Fibroblast of mammary gland (primary cell): Measurements from ENCODE around the gene OLIG3.

ENCODE experiments used
- DNase-seq: peaks from one replicate; pipeline ENCODE4 v3.0.0-alpha.2; 2010; ENCODE audit warnings: low read depth
- H3K4me3 ChIP-seq: 2 replicates; pipeline ENCODE4 v1.5.1; 2011; ENCODE audit warnings: low read depth, mild to moderate bottlenecking, low read length, moderate library complexity; ENCODE audit not compliant: control insufficient read depth
- TF ChIP-seq, protein P1 (sequence below): conservative IDR thresholded peaks from 2 replicates; pipeline ENCODE4 v1.5.1; 2011; ENCODE audit warnings: low read depth, low read length, inconsistent platforms; ENCODE audit not compliant: control insufficient read depth, insufficient read depth

OLIG3 gene

DNA sequence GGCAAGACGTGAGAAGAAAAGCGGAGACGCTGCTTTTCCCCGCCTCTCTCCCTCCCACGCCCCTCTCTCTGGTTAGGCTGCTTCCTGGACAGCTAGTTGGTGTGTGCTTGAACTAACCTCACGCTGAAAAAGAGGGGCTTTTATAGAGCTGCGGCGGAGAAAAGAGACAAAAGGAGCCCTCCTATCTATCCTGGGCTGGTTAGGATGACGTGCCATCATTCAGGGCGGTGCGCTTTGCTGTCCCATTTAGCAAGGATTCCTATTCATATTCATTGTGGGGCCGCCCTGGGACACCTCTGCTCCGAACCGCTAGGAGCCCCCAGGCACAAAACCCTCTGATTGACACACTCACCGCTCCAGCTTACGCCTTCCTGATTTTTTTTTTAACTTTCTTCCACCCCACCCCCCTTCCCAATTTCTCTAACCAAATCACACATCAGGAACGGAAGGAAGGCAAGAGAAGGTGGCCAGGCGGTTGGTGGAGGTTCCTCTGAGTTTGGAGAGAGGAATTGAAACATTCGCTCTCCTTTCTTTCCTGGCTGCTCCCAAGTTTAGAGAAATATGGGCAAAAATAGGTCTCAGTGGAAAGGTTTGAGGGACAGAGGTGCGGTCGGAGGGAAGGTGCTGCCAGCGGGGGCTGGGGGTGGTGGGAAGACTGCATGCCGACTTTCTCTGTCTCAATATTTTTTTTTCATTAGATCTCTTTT is at the start of gene OLIG3:
TSS of gene OLIG3 (minus strand) at position 114 of the 707 bp plus-strand sequence. CDS start 224 bp downstream, outside the sequence.
- TF ChIP-seq, protein P1, sequence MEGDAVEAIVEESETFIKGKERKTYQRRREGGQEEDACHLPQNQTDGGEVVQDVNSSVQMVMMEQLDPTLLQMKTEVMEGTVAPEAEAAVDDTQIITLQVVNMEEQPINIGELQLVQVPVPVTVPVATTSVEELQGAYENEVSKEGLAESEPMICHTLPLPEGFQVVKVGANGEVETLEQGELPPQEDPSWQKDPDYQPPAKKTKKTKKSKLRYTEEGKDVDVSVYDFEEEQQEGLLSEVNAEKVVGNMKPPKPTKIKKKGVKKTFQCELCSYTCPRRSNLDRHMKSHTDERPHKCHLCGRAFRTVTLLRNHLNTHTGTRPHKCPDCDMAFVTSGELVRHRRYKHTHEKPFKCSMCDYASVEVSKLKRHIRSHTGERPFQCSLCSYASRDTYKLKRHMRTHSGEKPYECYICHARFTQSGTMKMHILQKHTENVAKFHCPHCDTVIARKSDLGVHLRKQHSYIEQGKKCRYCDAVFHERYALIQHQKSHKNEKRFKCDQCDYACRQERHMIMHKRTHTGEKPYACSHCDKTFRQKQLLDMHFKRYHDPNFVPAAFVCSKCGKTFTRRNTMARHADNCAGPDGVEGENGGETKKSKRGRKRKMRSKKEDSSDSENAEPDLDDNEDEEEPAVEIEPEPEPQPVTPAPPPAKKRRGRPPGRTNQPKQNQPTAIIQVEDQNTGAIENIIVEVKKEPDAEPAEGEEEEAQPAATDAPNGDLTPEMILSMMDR = no peak
- H3K4me3 ChIP-seq = no peak within 1 kb of the TSS
- no peak for DNase-seq

DNA sequence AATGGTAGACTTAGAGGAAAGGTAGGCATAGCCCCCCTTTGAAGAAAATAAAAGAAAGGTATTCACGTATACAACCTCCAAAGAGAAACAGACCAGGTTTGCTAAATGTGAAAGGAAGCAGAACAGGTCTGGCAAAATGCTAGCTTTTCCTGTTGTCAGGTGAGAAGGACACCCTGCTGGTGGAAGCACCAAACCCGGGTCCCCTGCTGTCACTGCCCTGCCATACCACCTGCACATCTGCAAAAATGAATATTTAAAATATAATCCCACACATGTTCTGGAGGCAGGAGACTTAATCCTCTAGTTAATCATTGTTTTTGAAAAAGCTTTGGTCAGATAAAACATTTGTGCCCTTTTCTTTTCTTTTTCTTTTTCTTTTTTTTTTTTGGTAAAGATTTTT is 48.9 kb upstream of the OLIG3 start:
- TF ChIP-seq, protein P1 = no peak
- DNase-seq = no peak
- no peak overlapping the region for H3K4me3 ChIP-seq

DNA sequence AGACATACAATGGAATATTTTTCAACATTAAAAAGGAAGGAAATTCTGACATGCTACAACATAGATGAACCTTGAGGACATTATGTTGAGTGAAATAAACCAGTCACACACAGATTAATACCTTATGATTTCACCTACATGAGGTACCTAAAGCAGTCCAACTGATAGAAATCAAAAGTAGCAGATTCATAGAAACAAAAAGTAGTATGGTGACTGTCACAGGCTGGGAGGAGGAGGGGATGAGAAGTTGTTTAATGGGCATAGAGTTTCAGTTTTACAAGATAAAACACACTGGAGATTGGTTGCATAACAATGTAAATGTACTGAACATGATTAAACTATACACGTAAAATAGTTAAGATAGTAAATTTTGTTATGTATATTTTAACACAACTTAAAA is 48.5 kb upstream of the OLIG3 start:
- TF ChIP-seq, protein P1 = no peak
- H3K4me3 ChIP-seq = no peak overlapping the region
- DNase-seq = no peak

DNA sequence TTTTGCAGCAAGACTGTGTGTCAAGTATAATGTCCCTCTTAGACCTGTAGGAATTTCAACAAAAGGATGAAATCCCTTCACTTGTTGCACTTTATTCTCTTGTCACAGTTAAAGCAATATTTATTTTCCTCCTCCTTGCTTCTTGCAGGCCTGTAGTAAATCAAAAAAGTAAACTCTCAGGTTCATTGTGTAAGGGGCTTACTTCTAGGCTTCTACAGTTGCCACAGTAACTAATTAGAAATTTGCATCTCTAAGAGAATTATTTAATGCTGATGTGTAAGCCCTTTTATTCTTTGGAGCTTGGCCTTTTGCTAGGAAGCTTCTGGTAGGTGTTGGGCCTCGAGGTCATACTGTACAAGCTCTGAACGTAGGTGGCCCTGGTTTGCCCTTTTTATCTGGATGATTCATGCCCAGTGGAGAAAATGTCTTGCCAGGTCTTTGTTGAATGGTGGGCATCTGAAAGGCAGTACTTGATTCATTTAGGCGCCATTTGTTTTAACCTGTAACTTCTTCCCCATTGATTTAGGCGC is 47.4 kb upstream of the OLIG3 start:
- DNase-seq = no peak
- no peak overlapping the region for H3K4me3 ChIP-seq
- TF ChIP-seq, protein P1 = no peak

DNA sequence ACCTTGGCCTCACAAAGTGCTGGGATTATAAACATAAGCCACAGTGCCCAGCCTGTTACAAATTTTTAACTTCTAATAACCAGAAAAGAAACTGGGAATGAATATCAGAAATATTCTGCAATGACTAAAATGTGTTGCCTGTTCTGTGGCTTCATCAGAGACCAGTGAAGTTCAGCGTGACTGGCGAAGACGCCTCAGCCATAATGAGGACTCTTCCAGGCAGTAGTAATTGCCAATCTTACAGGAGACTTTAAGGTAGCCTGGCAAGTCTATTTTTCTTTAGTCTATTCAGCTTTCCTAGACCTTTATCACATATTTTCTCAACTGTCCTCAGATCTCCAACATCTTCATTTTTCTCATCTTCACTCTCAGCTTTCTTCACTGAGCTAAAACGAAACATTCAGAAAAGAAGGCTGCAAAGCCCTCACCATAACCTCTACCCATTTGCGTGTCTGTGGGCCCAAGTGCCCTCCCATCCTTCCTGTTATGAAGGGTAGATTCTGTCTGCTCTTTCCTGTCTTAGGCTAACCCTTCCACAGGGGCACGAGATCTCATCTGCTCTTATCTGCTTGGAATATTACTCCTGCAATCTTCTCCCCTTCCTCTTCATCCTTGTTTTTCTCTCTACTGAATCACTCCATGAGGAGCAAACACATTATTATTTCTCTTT is 42.0 kb upstream of the OLIG3 start:
- DNase-seq = no peak

DNA sequence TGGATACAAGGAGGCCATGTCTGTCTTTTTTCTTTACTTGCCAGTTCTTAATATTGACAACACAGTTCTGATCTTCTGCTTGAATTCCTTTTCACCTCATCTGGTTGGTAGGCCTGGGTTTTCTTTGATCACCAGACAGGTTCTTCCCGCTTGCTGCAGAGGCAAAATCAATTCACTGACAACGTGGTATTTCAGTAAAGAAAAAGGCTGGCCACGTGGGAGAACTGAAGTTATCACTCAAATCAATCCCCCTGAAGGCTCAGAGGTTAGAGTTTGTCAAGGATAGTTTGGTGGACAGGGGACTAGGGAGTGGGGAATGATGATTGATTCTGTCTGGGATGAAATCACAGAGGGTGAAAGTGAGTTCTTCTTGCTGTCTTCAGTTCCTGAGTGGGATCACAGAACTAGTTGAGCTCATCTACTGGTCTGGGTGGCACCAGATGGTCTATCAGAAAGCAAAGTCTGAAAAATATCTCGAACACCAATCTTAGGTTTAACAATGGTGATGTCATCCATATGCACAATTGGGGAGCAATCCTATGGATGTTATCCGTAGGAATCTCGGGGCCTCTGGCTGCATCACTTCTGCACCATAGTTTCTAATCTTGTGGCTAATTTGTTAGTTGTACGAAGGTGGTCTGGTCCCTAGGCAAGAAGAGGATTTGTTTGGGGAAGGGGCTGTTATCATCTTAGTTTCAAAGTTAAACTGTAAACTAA is 37.3 kb upstream of the OLIG3 start:
- H3K4me3 ChIP-seq = no peak overlapping the region
- no peak for DNase-seq
- TF ChIP-seq, protein P1 = no peak

More for the DNA sequence above, 42.0 kb upstream of the OLIG3 start:
- TF ChIP-seq, protein P1 = no peak
- no peak overlapping the region for H3K4me3 ChIP-seq
